H1 (cell line): ENCODE data around the gene IGF2BP3. TPM values are rescaled to one million over a fixed set of nuclear protein-coding genes. Genes with fewer than 3 reads are reported as not detected.

Experiments
- CTCF ChIA-PET: fragments of 300-600 bp; sonication (Branson Sonifier 250); formaldehyde crosslinking; loops from one replicate; lab custom pipeline; 2021; ENCODE audit not compliant: partially characterized antibody; lab: Charles Lee
- POLR2A ChIA-PET: fragments of 300-600 bp; sonication (Branson Sonifier 250); formaldehyde crosslinking; loops from one replicate; lab custom pipeline; 2021; ENCODE audit warnings: inconsistent platforms; ENCODE audit not compliant: partially characterized antibody; lab: Charles Lee
- DNase-seq, 2 experiments: peaks; one replicate each; pipeline versions ENCODE4 v3.0.0 to v3.0.0-alpha.2; 2010 to 2022; ENCODE audit warnings: low spot score in 2 of 2, low read depth in 1 of 2, mixed read lengths in 1 of 2
- FAIRE-seq: peaks from 2 replicates; lab custom pipeline; 2011; peaks lifted over from hg19 to GRCh38; lab: Jason Lieb, UNC
- H2AFZ ChIP-seq: 2 replicates; pipeline ENCODE4 v1.8.1; 2012; ENCODE audit warnings: low read length, inconsistent platforms
- H2AK5ac ChIP-seq: 2 replicates; pipeline ENCODE4 v1.6.1; 2013; ENCODE audit warnings: low read depth, low read length
- H2BK120ac ChIP-seq: replicated peaks from 2 replicates; pipeline ENCODE3; 2013; ENCODE audit warnings: low read depth, low read length, inconsistent platforms
- H2BK12ac ChIP-seq: 2 replicates; pipeline ENCODE4 v1.6.1; 2013; ENCODE audit warnings: low read depth, low read length
- H2BK15ac ChIP-seq: 2 replicates; pipeline ENCODE4 v1.6.1; 2013; ENCODE audit warnings: low read length
- H2BK20ac ChIP-seq: 2 replicates; pipeline ENCODE4 v1.6.1; 2013; ENCODE audit warnings: low read length
- H2BK5ac ChIP-seq: 2 replicates; pipeline ENCODE4 v1.6.1; 2013; ENCODE audit warnings: low read depth, low read length
- H3K14ac ChIP-seq: 2 replicates; pipeline ENCODE4 v1.6.1; 2013; ENCODE audit warnings: inconsistent platforms; ENCODE audit not compliant: insufficient read length
- H3K18ac ChIP-seq: 2 replicates; pipeline ENCODE4 v1.6.1; 2013; ENCODE audit warnings: low read length; ENCODE audit errors: extremely low read depth
- H3K23ac ChIP-seq: 2 replicates; pipeline ENCODE4 v1.6.1; 2013; ENCODE audit warnings: inconsistent platforms; ENCODE audit not compliant: insufficient read length
- H3K23me2 ChIP-seq: 2 replicates; pipeline ENCODE4 v1.6.1; 2013; ENCODE audit warnings: low read depth, low read length
- H3K27ac ChIP-seq: 2 replicates; pipeline ENCODE4 v1.6.1; 2011; ENCODE audit warnings: low read depth, low read length, inconsistent platforms
- H3K27me3 ChIP-seq, 4 experiments: replicated peaks in 1 of 4; 1 replicate in 1 of 4; 2 replicates in 3 of 4; pipeline versions ENCODE4 v1.6.1 to v1.8.1; 2011 to 2013; ENCODE audit warnings: low read length in 3 of 4, mild to moderate bottlenecking in 3 of 4, inconsistent platforms in 2 of 4, mixed read lengths in 2 of 4, moderate library complexity in 1 of 4; ENCODE audit not compliant: control insufficient read depth in 3 of 4, insufficient read depth in 3 of 4; ENCODE audit errors: extremely low read depth in 1 of 4
- H3K36me3 ChIP-seq, 4 experiments: 2 replicates each; pipeline versions ENCODE4 v1.6.1 to v1.8.1; 2011 to 2013; ENCODE audit warnings: mild to moderate bottlenecking in 4 of 4, low read length in 3 of 4, moderate library complexity in 2 of 4, control low read depth in 1 of 4, inconsistent platforms in 1 of 4; ENCODE audit not compliant: insufficient read depth in 4 of 4, control insufficient read depth in 2 of 4
- H3K4ac ChIP-seq: replicated peaks from 2 replicates; pipeline ENCODE3; 2013; ENCODE audit warnings: low read length, low read depth, mixed read lengths, inconsistent platforms; ENCODE audit not compliant: insufficient read length
- H3K4me1 ChIP-seq, 4 experiments: replicated peaks in 1 of 4; 1 replicate in 1 of 4; 2 replicates in 3 of 4; pipeline versions ENCODE4 v1.6.1 to v1.8.1; 2011 to 2013; ENCODE audit warnings: low read length in 3 of 4, inconsistent platforms in 2 of 4, mixed read lengths in 1 of 4; ENCODE audit not compliant: insufficient read depth in 4 of 4, control insufficient read depth in 3 of 4
- H3K4me2 ChIP-seq, 2 experiments: 2 replicates each; pipeline versions ENCODE4 v1.6.1 to v1.8.1; 2011 to 2013; ENCODE audit warnings: low read depth in 2 of 2, low read length in 2 of 2, control low read depth in 1 of 2, inconsistent platforms in 1 of 2, mild to moderate bottlenecking in 1 of 2; ENCODE audit not compliant: insufficient read depth in 1 of 2
- H3K4me3 ChIP-seq, 4 experiments: fragments of 200-600, 300-600 bp in 1 of 4; sonication (generic), shearing (Covaris generic), sonication (Bioruptor Twin) in 1 of 4; 2 replicates each; pipeline versions ENCODE4 v1.5.1 to v1.8.1; 2011 to 2016; ENCODE audit warnings: low read length in 4 of 4, low read depth in 3 of 4, control low read depth in 2 of 4, inconsistent platforms in 2 of 4, mild to moderate bottlenecking in 2 of 4, mixed read lengths in 1 of 4, moderate library complexity in 1 of 4; ENCODE audit not compliant: insufficient read depth in 2 of 4; ENCODE audit errors: extremely low read depth in 1 of 4
- H3K56ac ChIP-seq: replicated peaks from 2 replicates; pipeline ENCODE3; 2013; ENCODE audit warnings: low read depth, mild to moderate bottlenecking, mixed read lengths, low read length, inconsistent platforms; ENCODE audit not compliant: insufficient read length
- H3K79me1 ChIP-seq: 2 replicates; pipeline ENCODE4 v1.6.1; 2013; ENCODE audit warnings: low read depth, low read length, control low read depth
- H3K79me2 ChIP-seq, 2 experiments: 2 replicates each; pipeline versions ENCODE4 v1.6.1 to v1.8.1; 2012 to 2013; ENCODE audit warnings: low read length in 2 of 2, mild to moderate bottlenecking in 2 of 2, inconsistent platforms in 1 of 2; ENCODE audit not compliant: insufficient read depth in 2 of 2, control insufficient read depth in 1 of 2
- H3K9ac ChIP-seq, 4 experiments: replicated peaks in 1 of 4; 1 replicate in 1 of 4; 2 replicates in 3 of 4; pipeline versions ENCODE4 v1.6.1 to v1.8.1; 2011 to 2013; ENCODE audit warnings: low read depth in 3 of 4, low read length in 3 of 4, control low read depth in 2 of 4, mild to moderate bottlenecking in 2 of 4, moderate library complexity in 2 of 4, inconsistent platforms in 1 of 4; ENCODE audit errors: extremely low read depth in 1 of 4
- H3K9me3 ChIP-seq, 2 experiments: 2 replicates each; pipeline versions ENCODE4 v1.6.1 to v1.8.1; 2012 to 2013; ENCODE audit warnings: mild to moderate bottlenecking in 2 of 2, moderate library complexity in 2 of 2, control low read depth in 1 of 2, inconsistent platforms in 1 of 2, low read depth in 1 of 2, low read length in 1 of 2, mixed read lengths in 1 of 2; ENCODE audit not compliant: insufficient read depth in 2 of 2
- H4K20me1 ChIP-seq, 2 experiments: replicated peaks in 1 of 2; 2 replicates each; pipeline versions ENCODE3 to v1.8.1; 2011 to 2013; ENCODE audit warnings: inconsistent platforms in 2 of 2, low read length in 2 of 2, mild to moderate bottlenecking in 1 of 2; ENCODE audit not compliant: insufficient read depth in 2 of 2, control insufficient read depth in 1 of 2
- H4K5ac ChIP-seq: 2 replicates; pipeline ENCODE4 v1.6.1; 2013; ENCODE audit warnings: low read length, low read depth, mixed read lengths, inconsistent platforms; ENCODE audit not compliant: insufficient read length
- H4K8ac ChIP-seq: 2 replicates; pipeline ENCODE4 v1.8.0; 2013; ENCODE audit warnings: mild to moderate bottlenecking, moderate library complexity, low read length, inconsistent platforms; ENCODE audit not compliant: insufficient read depth; ENCODE audit errors: extremely low read depth
- H4K91ac ChIP-seq: replicated peaks from 2 replicates; pipeline ENCODE3; 2013; ENCODE audit warnings: low read length, mixed read lengths, inconsistent platforms; ENCODE audit not compliant: insufficient read length
- BCL11A ChIP-seq, 2 experiments: IDR thresholded peaks; one replicate each; pipeline ENCODE4 v1.6.1; 2011; ENCODE audit warnings: low read depth in 2 of 2, low read length in 2 of 2, mild to moderate bottlenecking in 2 of 2
- CBX8 ChIP-seq: fragments of 300-800, 300-1000 bp; sonication (generic); IDR thresholded peaks from 2 replicates; pipeline ENCODE4 v1.7.1; 2016; ENCODE audit warnings: low read depth, low read length, borderline replicate concordance
- WGBS, 2 experiments: shearing (Covaris generic) in 1 of 2; methylation state at CpG; one replicate each; pipeline versions ENCODE4 v1.1.6 to v1.1.7; 2013 to 2015; ENCODE audit warnings: low lambda C conversion rate in 2 of 2, mixed read lengths in 2 of 2, inconsistent platforms in 1 of 2, low coverage in 1 of 2, missing lambda C conversion rate in 1 of 2; ENCODE audit not compliant: insufficient replicate concordance in 2 of 2, insufficient coverage in 1 of 2, insufficient read length in 1 of 2; ENCODE audit errors: extremely low coverage in 1 of 2, missing lambda C conversion rate in 1 of 2; 5-methylcytosine and 5-hydroxymethylcytosine counted together
- polyA plus RNA-seq, 7 experiments: library from polyadenylated mRNA; depleted of rRNA in 3 of 7; stranded (reverse) in 5 of 7; unstranded in 2 of 7; fragments of >200 nt in 5 of 7; fragments of 200-250 nt in 2 of 7; gene quantifications; 1 replicate in 5 of 7; 2 replicates in 1 of 7; 4 replicates in 1 of 7; pipeline versions ENCODE4 v1.2.1 to v1.2.3, GENCODE V29; 2011 to 2013; ENCODE audit warnings: missing spikeins in 2 of 7, mixed read lengths in 2 of 7
- total RNA-seq: library from RNA; stranded (reverse); fragmentation: NEBNext Ultra II Directional; extraction: Animal tissue kit (Norgen Biotek cat#: 25700); gene quantifications from 2 replicates; pipeline ENCODE4 v1.2.1, GENCODE V29; 2021

Gene IGF2BP3
- total and polyA plus RNA-seq, 2 of the 8 experiments (the other 6 are each of a cell fraction or from before 2014, with no cell fraction given): 66.3 to 193 TPM

GRCh38 chr7:23372611-23373010 lies 97.7 kb downstream of the IGF2BP3 start:
- Histone ChIP-seq H3K56ac (no peak overlapping the region), H3K4ac (no peak overlapping the region), H2BK120ac (no peak overlapping the region), H3K4me2 (no peak overlapping the region), H4K20me1 (peaks cover 14 to 30% of the 10 kb centered on the region in 2 experiments), H3K4me1 (peaks cover 0 to 9% (median 4%) of the 10 kb centered on the region in 4 experiments; a peak in 4 of 7 replicates), H3K79me1 (peaks cover 8% of the 10 kb centered on the region), H4K8ac (no peak overlapping the region), H3K27ac (no peak overlapping the region), H3K27me3 (no peaks in the 10 kb centered on the region), H3K9ac (no peak overlapping the region), H3K4me3 (no peak overlapping the region), H2BK5ac (no peak overlapping the region), H2BK20ac (no peak overlapping the region), H2BK12ac (no peak overlapping the region), H2AK5ac (no peak overlapping the region), H3K18ac (no peak overlapping the region), H4K91ac (no peak overlapping the region), H4K5ac (no peak overlapping the region), H3K23me2 (no peaks in the 10 kb centered on the region; the same call in 1 of the 2 replicates), H3K36me3 (peaks cover 0 to 20% (median 1%) of the 10 kb centered on the region in 4 experiments; a peak in 3 of 8 replicates), H3K23ac (no peak overlapping the region), H3K14ac (no peak overlapping the region), H3K9me3 (no peaks in the 10 kb centered on the region), H2AFZ (no peak overlapping the region), H3K79me2 (peaks cover 6 to 96% of the 10 kb centered on the region in 2 experiments; a peak in 3 of 4 replicates), H2BK15ac (no peak overlapping the region)
- DNase-seq: no peak
- FAIRE-seq: no peak
- CTCF ChIA-PET: no interaction called here
- 92% methylated on average over 4 of the region's 4 CpGs; no CpG with 5 or more reads in 1 of the 2 experiments for WGBS, 2 experiments
- POLR2A ChIA-PET: interaction anchor here (0.6 kb wide), 2 partner anchors 23 to 67 kb away, joined by 3 read pairs; no protein-coding TSS in a partner anchor
- no peak for TF ChIP-seq CBX8
- TF ChIP-seq BCL11A (IDR thresholded peaks at IDR 0.05; ENCODE audit: low read depth in 2 of 2, low read length in 2 of 2): no peak
